Small intestine (tissue), 7 donors: ENCODE data around the gene SLC7A14. TPM values are rescaled to one million over a fixed set of nuclear protein-coding genes. Genes with fewer than 3 reads are reported as not detected.

Source experiments
- DNase-seq, 2 donors: peaks; one replicate each; pipeline versions ENCODE4 v3.0.0 to v3.0.0-alpha.2; 2013
- FAIRE-seq: peaks from 2 replicates; lab custom pipeline; 2012; peaks lifted over from hg19 to GRCh38; lab: Jason Lieb, UNC
- H3K27ac ChIP-seq, 3 donors: one replicate each; pipeline ENCODE4 v1.5.1; 2013; ENCODE audit warnings: low read length in 2 of 3, mild to moderate bottlenecking in 2 of 3, control low read depth in 1 of 3, inconsistent platforms in 1 of 3, low read depth in 1 of 3, moderate library complexity in 1 of 3
- H3K27me3 ChIP-seq, 3 donors: one replicate each; pipeline ENCODE4 v1.6.1; 2013; ENCODE audit warnings: low read length in 3 of 3, inconsistent platforms in 1 of 3; ENCODE audit not compliant: control insufficient read depth in 3 of 3, insufficient read depth in 3 of 3
- H3K36me3 ChIP-seq, 3 donors: one replicate each; pipeline ENCODE4 v1.6.1; 2013; ENCODE audit warnings: low read length in 3 of 3, inconsistent platforms in 1 of 3, low read depth in 1 of 3, mild to moderate bottlenecking in 1 of 3, moderate library complexity in 1 of 3; ENCODE audit not compliant: control insufficient read depth in 3 of 3, insufficient read depth in 2 of 3
- H3K4me1 ChIP-seq, 3 donors: one replicate each; pipeline ENCODE4 v1.6.1; 2013; ENCODE audit warnings: low read length in 2 of 3, inconsistent platforms in 1 of 3, low read depth in 1 of 3, mild to moderate bottlenecking in 1 of 3, moderate library complexity in 1 of 3; ENCODE audit not compliant: control insufficient read depth in 3 of 3, insufficient read depth in 2 of 3
- H3K4me3 ChIP-seq, 3 donors: one replicate each; pipeline ENCODE4 v1.5.1; 2013; ENCODE audit warnings: low read length in 3 of 3, control low read depth in 1 of 3, inconsistent platforms in 1 of 3, low read depth in 1 of 3, mild to moderate bottlenecking in 1 of 3, moderate library complexity in 1 of 3
- H3K9me3 ChIP-seq, 2 donors: one replicate each; pipeline ENCODE4 v1.6.1; 2013; ENCODE audit warnings: low read depth in 1 of 2, low read length in 1 of 2; ENCODE audit not compliant: control insufficient read depth in 2 of 2, insufficient read depth in 1 of 2
- WGBS, 3 donors: extraction: QIAGEN DNeasy Blood & Tissue Kit; methylation state at CpG; one replicate each; pipeline ENCODE4 v1.1.7; 2013; 5-methylcytosine and 5-hydroxymethylcytosine counted together
- polyA plus RNA-seq, 4 donors: library from polyadenylated mRNA; stranded (reverse) in 3 of 4; unstranded in 1 of 4; fragments of 200-250 nt in 3 of 4; fragments of 120-200 nt in 1 of 4; gene quantifications; one replicate each; pipeline versions ENCODE4 v1.2.1 to v1.2.3, GENCODE V29; 2013
- donor health status: healthy with polysubstance abuse.
- donor health status: control.
- donor health status: control.
- donor health status: Bipolar disorder and iron deficiency.
- donor health status: healthy.

SLC7A14 gene
- polyA plus RNA-seq, 4 donors, result 1.0 to 1.6 TPM; not detected in 2

DNA sequence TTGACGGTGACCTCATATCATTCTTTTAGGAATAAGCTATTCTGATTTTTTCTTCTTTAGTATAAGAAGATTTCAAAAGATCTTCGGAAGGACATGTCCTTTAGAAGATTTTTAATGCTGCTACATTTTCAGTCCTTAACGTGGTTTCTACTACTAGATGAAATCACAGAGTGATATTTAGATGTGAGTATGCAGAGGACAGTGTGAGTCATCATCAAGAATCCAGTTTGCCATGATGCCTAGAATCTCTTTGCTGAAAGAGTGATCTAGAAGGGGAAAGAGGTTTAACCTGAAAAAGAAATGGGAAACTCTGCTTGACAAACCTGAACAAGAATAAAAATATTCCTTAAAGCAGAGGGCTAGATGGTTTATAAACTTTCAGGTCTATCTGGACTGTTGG is 43.2 kb downstream of the SLC7A14 start:
- Histone ChIP-seq H3K27ac (no peak overlapping the region), H3K9me3 (no peaks in the 10 kb centered on the region), H3K36me3 (no peaks in the 10 kb centered on the region), H3K4me1 (no peaks in the 10 kb centered on the region), H3K27me3 (peaks cover 0 to 2% (median 0%) of the 10 kb centered on the region in 3 donors), H3K4me3 (no peak overlapping the region)
- WGBS, 3 donors, result 81 to 94% (median 89%) methylated on average over 3 of the region's 3 CpGs
- DNase-seq (no peak), FAIRE-seq (no peak)

DNA sequence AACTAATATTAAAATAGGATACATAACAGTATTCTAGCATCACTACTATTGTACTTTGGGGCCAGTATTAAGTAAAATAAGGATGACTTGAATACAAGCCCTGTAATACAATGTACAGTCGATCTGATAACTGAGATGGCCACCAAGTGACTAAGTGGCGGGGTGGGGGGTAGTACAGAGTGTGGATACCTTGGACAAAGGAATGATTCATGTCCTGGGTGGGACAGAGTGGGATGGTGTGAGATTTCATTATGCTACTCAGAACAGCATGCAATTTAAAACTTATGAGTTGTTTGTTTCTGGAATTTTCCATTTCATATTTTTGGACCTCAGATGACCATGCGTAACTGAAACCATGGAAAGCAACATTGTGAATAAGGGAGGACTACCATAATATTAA is 46.0 kb downstream of the SLC7A14 start:
- DNase-seq (no peak), FAIRE-seq (no peak)
- Histone ChIP-seq H3K27ac (no peak overlapping the region), H3K9me3 (no peaks in the 10 kb centered on the region), H3K36me3 (no peaks in the 10 kb centered on the region), H3K4me3 (no peak overlapping the region), H3K4me1 (no peaks in the 10 kb centered on the region), H3K27me3 (peaks cover 0 to 2% (median 0%) of the 10 kb centered on the region in 3 donors)
- WGBS, 3 donors, result 86 to 94% (median 88%) methylated on average over 3 of the region's 3 CpGs

DNA sequence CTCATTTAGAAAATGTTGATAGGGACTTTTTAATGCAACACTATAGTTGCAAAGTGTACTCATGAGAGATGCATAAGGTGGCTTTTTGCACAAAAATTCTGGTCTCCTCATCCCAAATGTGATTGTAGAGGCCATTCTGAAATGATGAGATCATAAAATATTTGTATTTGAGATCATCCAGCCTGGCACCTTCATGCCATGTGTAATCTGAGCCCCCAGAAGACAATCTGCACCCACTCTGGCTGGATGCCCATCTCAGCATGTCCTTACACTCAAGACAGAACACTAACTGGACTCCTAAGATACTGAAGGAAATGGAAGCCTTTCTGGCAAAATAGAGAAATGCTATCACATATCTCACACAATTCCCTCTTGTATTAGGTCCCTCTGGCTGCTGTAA is 49.2 kb downstream of the SLC7A14 start:
- no peak for FAIRE-seq

DNA sequence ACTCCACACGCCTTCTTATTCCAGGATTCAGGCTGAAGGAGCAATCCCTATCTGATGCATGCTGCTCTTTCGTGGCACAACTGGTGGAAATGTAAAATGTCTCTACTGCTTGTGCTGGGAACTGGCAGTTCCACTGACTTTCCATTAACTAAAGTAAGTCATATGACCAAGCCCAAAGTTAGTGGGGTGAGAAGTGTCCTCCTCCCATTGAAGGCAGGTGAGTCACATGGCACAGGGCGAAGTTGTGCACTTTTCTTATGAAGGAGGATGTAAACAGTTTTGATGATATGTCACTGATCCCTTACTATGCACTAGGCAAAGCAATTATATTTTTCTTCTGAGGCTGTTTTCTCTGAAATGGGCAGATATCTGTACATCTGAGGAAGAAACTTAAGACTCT is 51.6 kb downstream of the SLC7A14 start:
- no peak overlapping the region for H3K27ac ChIP-seq
- DNase-seq, result no peak
- no peak overlapping the region for H3K4me3 ChIP-seq
- H3K27me3 ChIP-seq, result peaks cover 0 to 4% (median 0%) of the 10 kb centered on the region in 3 donors
- no peaks in the 10 kb centered on the region for H3K9me3 ChIP-seq
- no peaks in the 10 kb centered on the region for H3K36me3 ChIP-seq
- 73 to 80% (median 76%) methylated on average over 3 of the region's 3 CpGs for WGBS, 3 donors
- no peak for FAIRE-seq
- H3K4me1 ChIP-seq, result peaks cover 0 to 6% (median 0%) of the 10 kb centered on the region in 3 donors

More for the DNA sequence above, 49.2 kb downstream of the SLC7A14 start:
- H3K27ac ChIP-seq, result no peak overlapping the region
- H3K4me1 ChIP-seq, result no peaks in the 10 kb centered on the region
- DNase-seq, result no peak
- H3K4me3 ChIP-seq, result no peak overlapping the region
- peaks cover 0 to 4% (median 0%) of the 10 kb centered on the region in 3 donors for H3K27me3 ChIP-seq
- no peaks in the 10 kb centered on the region for H3K36me3 ChIP-seq
- H3K9me3 ChIP-seq, result no peaks in the 10 kb centered on the region

DNA sequence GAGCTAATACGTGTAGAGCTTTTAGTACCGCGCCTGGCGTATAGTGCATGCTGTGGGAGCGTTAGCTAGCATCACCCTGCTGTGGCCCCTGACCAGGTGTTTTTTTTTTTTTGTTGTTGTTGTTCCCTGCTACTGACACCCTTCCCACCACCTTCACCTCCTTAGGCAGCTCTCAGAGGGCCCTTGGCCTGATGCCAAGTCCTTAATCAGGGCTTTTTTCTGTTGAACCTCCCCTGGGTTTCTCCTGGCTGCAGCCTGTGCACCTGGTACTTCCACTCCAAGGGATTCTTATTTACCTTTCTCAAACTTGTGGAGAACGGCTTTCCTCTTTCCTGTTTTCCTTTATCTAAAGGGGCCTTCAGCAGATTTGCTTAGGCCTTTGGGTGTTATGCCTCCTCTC is 53.3 kb downstream of the SLC7A14 start:
- DNase-seq (no peak), FAIRE-seq (no peak)
- Histone ChIP-seq H3K4me3 (no peak overlapping the region), H3K36me3 (no peaks in the 10 kb centered on the region), H3K4me1 (peaks cover 0 to 6% (median 0%) of the 10 kb centered on the region in 3 donors), H3K27me3 (peaks cover 0 to 2% (median 0%) of the 10 kb centered on the region in 3 donors), H3K27ac (no peak overlapping the region), H3K9me3 (no peaks in the 10 kb centered on the region)
- 64 to 81% (median 79%) methylated on average over 6 of the region's 6 CpGs for WGBS, 3 donors

- no peak for FAIRE-seq
- Histone ChIP-seq H3K36me3 (no peaks in the 10 kb centered on the region), H3K27me3 (peaks cover 0 to 2% (median 0%) of the 10 kb centered on the region in 3 donors), H3K9me3 (no peaks in the 10 kb centered on the region), H3K27ac (no peak overlapping the region), H3K4me3 (no peak overlapping the region), H3K4me1 (peaks cover 0 to 6% (median 0%) of the 10 kb centered on the region in 3 donors)
- 67 to 71% (median 69%) methylated on average over 7 of the region's 7 CpGs for WGBS, 3 donors
- no peak for DNase-seq
These were observed 54.1 kb downstream of the SLC7A14 start for GRCh38 chr3:170531657-170532335.

- H3K4me1 ChIP-seq, result peaks cover 0 to 6% (median 0%) of the 10 kb centered on the region in 3 donors
- no peak overlapping the region for H3K27ac ChIP-seq
- H3K4me3 ChIP-seq, result no peak overlapping the region
- 65 to 71% (median 68%) methylated on average over 6 of the region's 6 CpGs for WGBS, 3 donors
- DNase-seq (peak in 1 of 2 donors; percentile 47), FAIRE-seq (no peak)
- no peaks in the 10 kb centered on the region for H3K36me3 ChIP-seq
- no peaks in the 10 kb centered on the region for H3K9me3 ChIP-seq
- peaks cover 0 to 2% (median 0%) of the 10 kb centered on the region in 3 donors for H3K27me3 ChIP-seq
These were observed 54.8 kb downstream of the SLC7A14 start for GRCh38 chr3:170531054-170531453.

GRCh38 chr3:170529912-170530311 is 56.0 kb downstream of the SLC7A14 start:
- Histone ChIP-seq H3K27ac (no peak overlapping the region), H3K27me3 (peaks cover 0 to 2% (median 0%) of the 10 kb centered on the region in 3 donors), H3K4me3 (no peak overlapping the region), H3K4me1 (peaks cover 0 to 6% (median 0%) of the 10 kb centered on the region in 3 donors), H3K9me3 (no peaks in the 10 kb centered on the region), H3K36me3 (no peaks in the 10 kb centered on the region)
- 89 to 91% (median 89%) methylated on average over 4 of the region's 4 CpGs for WGBS, 3 donors
- FAIRE-seq (no peak), DNase-seq (no peak)
